NB4 (cell line): ENCODE results near the gene GRID2.

ENCODE experiments used
- CTCF ChIP-seq: IDR thresholded peaks from one replicate; pipeline ENCODE4 v1.5.1; 2012; ENCODE audit warnings: low read depth, low read length
- MYC ChIP-seq: IDR thresholded peaks from 2 replicates; pipeline ENCODE4 v1.6.1; 2011; ENCODE audit warnings: low read depth, low read length
- POLR2A ChIP-seq: IDR thresholded peaks from 2 replicates; pipeline ENCODE4 v1.6.1; 2011; ENCODE audit warnings: mild to moderate bottlenecking; ENCODE audit not compliant: insufficient read length; ENCODE audit errors: extremely low read depth

- TF ChIP-seq MYC (no peak), CTCF (no peak), POLR2A (no peak)
Measured at GRCh38 chr4:93760284-93760683, 1456.5 kb downstream of the GRID2 start.
